Neural progenitor cell (in vitro differentiated cells): ENCODE measurements around the gene BMP7. TPM values are rescaled to one million over a fixed set of nuclear protein-coding genes. Genes with fewer than 3 reads are reported as not detected.

ENCODE experiments used
- DNase-seq: peaks from one replicate; pipeline ENCODE4 v3.0.0-alpha.2; 2016; ENCODE audit warnings: low spot score
- H2AFZ ChIP-seq: fragments of 200-600 bp; sonication (generic); replicated peaks from 2 replicates; pipeline ENCODE4 v1.6.1; 2016; ENCODE audit warnings: antibody characterized with exemption
- H3F3A ChIP-seq: fragments of 200-600 bp; sonication (generic); 2 replicates; pipeline ENCODE4 v1.6.1; 2016; ENCODE audit warnings: antibody characterized with exemption, low read depth
- H3K27ac ChIP-seq: fragments of 200-600 bp; sonication (generic); 2 replicates; pipeline ENCODE4 v1.5.1; 2016; ENCODE audit warnings: mild to moderate bottlenecking
- H3K27me3 ChIP-seq: fragments of 200-600 bp; sonication (generic); 2 replicates; pipeline ENCODE4 v1.6.1; 2016; ENCODE audit warnings: mild to moderate bottlenecking, moderate library complexity
- H3K36me3 ChIP-seq: fragments of 200-600 bp; sonication (generic); 2 replicates; pipeline ENCODE4 v1.5.1; 2016
- H3K4me1 ChIP-seq: fragments of 200-600 bp; sonication (generic); 2 replicates; pipeline ENCODE4 v1.6.1; 2016; ENCODE audit warnings: mixed run types
- H3K4me2 ChIP-seq: fragments of 200-600 bp; sonication (generic); 2 replicates; pipeline ENCODE4 v1.6.1; 2016
- H3K4me3 ChIP-seq: fragments of 200-600 bp; sonication (generic); 2 replicates; pipeline ENCODE4 v1.5.1; 2016
- H3K79me2 ChIP-seq: fragments of 200-600 bp; sonication (generic); 2 replicates; pipeline ENCODE4 v1.6.1; 2016; ENCODE audit warnings: low read depth
- H3K9ac ChIP-seq: fragments of 200-600 bp; sonication (generic); 2 replicates; pipeline ENCODE4 v1.6.1; 2016
- H3K9me3 ChIP-seq: fragments of 200-600 bp; sonication (generic); 2 replicates; pipeline ENCODE4 v1.5.1; 2016; ENCODE audit warnings: low read depth
- H4K20me1 ChIP-seq: fragments of 200-600 bp; sonication (generic); 2 replicates; pipeline ENCODE4 v1.6.1; 2016; ENCODE audit warnings: low read depth
- H3K27ac Mint-ChIP-seq: 3 replicates; pipeline ENCODE4 v1.8.0; 2021; ENCODE audit warnings: mixed read lengths
- H3K27me3 Mint-ChIP-seq: 2 replicates; pipeline ENCODE4 v1.8.0; 2022; ENCODE audit warnings: low read depth, mild to moderate bottlenecking, inconsistent platforms, moderate library complexity, mixed read lengths; ENCODE audit not compliant: insufficient read depth
- H3K36me3 Mint-ChIP-seq: 3 replicates; pipeline ENCODE4 v1.8.0; 2021; ENCODE audit warnings: mixed read lengths
- H3K4me1 Mint-ChIP-seq: 3 replicates; pipeline ENCODE4 v1.8.0; 2021; ENCODE audit warnings: mixed read lengths
- H3K4me3 Mint-ChIP-seq: 3 replicates; pipeline ENCODE4 v1.8.0; 2021; ENCODE audit warnings: mild to moderate bottlenecking, moderate library complexity, mixed read lengths
- H3K9me3 Mint-ChIP-seq: 3 replicates; pipeline ENCODE4 v1.8.0; 2020; ENCODE audit warnings: mixed read lengths
- EZH2 ChIP-seq: fragments of 200-600 bp; sonication (generic); IDR thresholded peaks from 2 replicates; pipeline ENCODE4 v1.6.1; 2017; ENCODE audit warnings: antibody characterized with exemption, mild to moderate bottlenecking, moderate library complexity
- EZH2phosphoT487 ChIP-seq: fragments of 200-600 bp; sonication (generic); IDR thresholded peaks from 2 replicates; pipeline ENCODE4 v1.6.1; 2017; ENCODE audit warnings: antibody characterized with exemption
- total RNA-seq: library from RNA; depleted of rRNA; stranded (reverse); fragments of >200 nt; gene quantifications from 2 replicates; pipeline ENCODE4 v1.2.3, GENCODE V29; 2015; ENCODE audit warnings: low replicate concordance
- TF ChIP-seq, protein P1 (sequence below): fragments of 200-600 bp; sonication (generic); IDR thresholded peaks from 2 replicates; pipeline ENCODE4 v1.5.1; 2017; ENCODE audit warnings: antibody characterized with exemption, mild to moderate bottlenecking

BMP7 gene
- total RNA-seq, 1 donor from 2014 or later: 11.2 TPM

GRCh38 chr20:57133926-57134650 lies 132.4 kb downstream of the BMP7 start:
- Mint-ChIP-seq H3K36me3 (no peaks in the 10 kb centered on the region), H3K27me3 (peaks cover 15% of the 10 kb centered on the region), H3K4me1 (peaks cover 7% of the 10 kb centered on the region), H3K9me3 (peaks cover 2% of the 10 kb centered on the region), H3K27ac (peak overlapping the region; percentile 67), H3K4me3 (no peak overlapping the region)
- Histone ChIP-seq H4K20me1 (no peaks in the 10 kb centered on the region), H3K4me2 (no peak overlapping the region), H3K4me3 (no peak overlapping the region), H3K79me2 (no peaks in the 10 kb centered on the region), H3K4me1 (no peaks in the 10 kb centered on the region), H3K27me3 (no peaks in the 10 kb centered on the region), H3K9me3 (no peaks in the 10 kb centered on the region), H2AFZ (no peak overlapping the region), H3F3A (no peaks in the 10 kb centered on the region), H3K27ac (no peak overlapping the region), H3K9ac (no peak overlapping the region), H3K36me3 (no peaks in the 10 kb centered on the region)
- DNase-seq: no peak
- no peak for TF ChIP-seq EZH2
- TF ChIP-seq, protein P1, sequence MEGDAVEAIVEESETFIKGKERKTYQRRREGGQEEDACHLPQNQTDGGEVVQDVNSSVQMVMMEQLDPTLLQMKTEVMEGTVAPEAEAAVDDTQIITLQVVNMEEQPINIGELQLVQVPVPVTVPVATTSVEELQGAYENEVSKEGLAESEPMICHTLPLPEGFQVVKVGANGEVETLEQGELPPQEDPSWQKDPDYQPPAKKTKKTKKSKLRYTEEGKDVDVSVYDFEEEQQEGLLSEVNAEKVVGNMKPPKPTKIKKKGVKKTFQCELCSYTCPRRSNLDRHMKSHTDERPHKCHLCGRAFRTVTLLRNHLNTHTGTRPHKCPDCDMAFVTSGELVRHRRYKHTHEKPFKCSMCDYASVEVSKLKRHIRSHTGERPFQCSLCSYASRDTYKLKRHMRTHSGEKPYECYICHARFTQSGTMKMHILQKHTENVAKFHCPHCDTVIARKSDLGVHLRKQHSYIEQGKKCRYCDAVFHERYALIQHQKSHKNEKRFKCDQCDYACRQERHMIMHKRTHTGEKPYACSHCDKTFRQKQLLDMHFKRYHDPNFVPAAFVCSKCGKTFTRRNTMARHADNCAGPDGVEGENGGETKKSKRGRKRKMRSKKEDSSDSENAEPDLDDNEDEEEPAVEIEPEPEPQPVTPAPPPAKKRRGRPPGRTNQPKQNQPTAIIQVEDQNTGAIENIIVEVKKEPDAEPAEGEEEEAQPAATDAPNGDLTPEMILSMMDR: no peak
- no peak for TF ChIP-seq EZH2phosphoT487

- Histone ChIP-seq H3K36me3 (no peaks in the 10 kb centered on the region), H3K27ac (no peak overlapping the region), H3K9me3 (no peaks in the 10 kb centered on the region), H3K79me2 (no peaks in the 10 kb centered on the region), H3K9ac (no peak overlapping the region), H3F3A (no peaks in the 10 kb centered on the region), H3K4me3 (no peak overlapping the region), H3K27me3 (no peaks in the 10 kb centered on the region), H2AFZ (no peak overlapping the region), H4K20me1 (no peaks in the 10 kb centered on the region), H3K4me2 (no peak overlapping the region), H3K4me1 (peaks cover 16% of the 10 kb centered on the region)
- no peak overlapping the region for H3K27ac Mint-ChIP-seq
- H3K27me3 Mint-ChIP-seq: peaks cover 18% of the 10 kb centered on the region
- no peak overlapping the region for H3K4me3 Mint-ChIP-seq
- H3K4me1 Mint-ChIP-seq: peaks cover 21% of the 10 kb centered on the region
- TF ChIP-seq, protein P1: no peak
- no peak for TF ChIP-seq EZH2phosphoT487
- TF ChIP-seq EZH2: no peak
- DNase-seq: no peak
- H3K9me3 Mint-ChIP-seq: peaks cover 3% of the 10 kb centered on the region
- H3K36me3 Mint-ChIP-seq: no peaks in the 10 kb centered on the region
Measured at GRCh38 chr20:57131601-57132391, 134.6 kb downstream of the BMP7 start.

GRCh38 chr20:57131077-57131476 lies 135.4 kb downstream of the BMP7 start:
- DNase-seq: no peak
- Histone ChIP-seq H3K27ac (no peak overlapping the region), H3K9ac (no peak overlapping the region), H3K36me3 (no peaks in the 10 kb centered on the region), H3K4me3 (no peak overlapping the region), H3F3A (no peaks in the 10 kb centered on the region), H3K79me2 (no peaks in the 10 kb centered on the region), H4K20me1 (no peaks in the 10 kb centered on the region), H3K27me3 (no peaks in the 10 kb centered on the region), H2AFZ (no peak overlapping the region), H3K4me1 (peaks cover 16% of the 10 kb centered on the region), H3K4me2 (no peak overlapping the region), H3K9me3 (no peaks in the 10 kb centered on the region)
- Mint-ChIP-seq H3K27me3 (peaks cover 17% of the 10 kb centered on the region), H3K4me3 (no peak overlapping the region), H3K9me3 (peaks cover 3% of the 10 kb centered on the region), H3K36me3 (no peaks in the 10 kb centered on the region), H3K27ac (no peak overlapping the region), H3K4me1 (peaks cover 25% of the 10 kb centered on the region)
- TF ChIP-seq EZH2 (no peak), EZH2phosphoT487 (no peak)
- TF ChIP-seq, protein P1: no peak
